Measurements from ENCODE around the gene ADAMTS2. TPM values are rescaled to one million over a fixed set of nuclear protein-coding genes. Genes with fewer than 3 reads are reported as not detected.
"Not testable (repeated sequence)": the region's sequence is repeated elsewhere in the genome, so short reads cannot be mapped to it uniquely, and the experiment has no call there.

The ADAMTS2 gene
- total RNA-seq, 1 donor from 2014 or later = 6.1 TPM

DNA sequence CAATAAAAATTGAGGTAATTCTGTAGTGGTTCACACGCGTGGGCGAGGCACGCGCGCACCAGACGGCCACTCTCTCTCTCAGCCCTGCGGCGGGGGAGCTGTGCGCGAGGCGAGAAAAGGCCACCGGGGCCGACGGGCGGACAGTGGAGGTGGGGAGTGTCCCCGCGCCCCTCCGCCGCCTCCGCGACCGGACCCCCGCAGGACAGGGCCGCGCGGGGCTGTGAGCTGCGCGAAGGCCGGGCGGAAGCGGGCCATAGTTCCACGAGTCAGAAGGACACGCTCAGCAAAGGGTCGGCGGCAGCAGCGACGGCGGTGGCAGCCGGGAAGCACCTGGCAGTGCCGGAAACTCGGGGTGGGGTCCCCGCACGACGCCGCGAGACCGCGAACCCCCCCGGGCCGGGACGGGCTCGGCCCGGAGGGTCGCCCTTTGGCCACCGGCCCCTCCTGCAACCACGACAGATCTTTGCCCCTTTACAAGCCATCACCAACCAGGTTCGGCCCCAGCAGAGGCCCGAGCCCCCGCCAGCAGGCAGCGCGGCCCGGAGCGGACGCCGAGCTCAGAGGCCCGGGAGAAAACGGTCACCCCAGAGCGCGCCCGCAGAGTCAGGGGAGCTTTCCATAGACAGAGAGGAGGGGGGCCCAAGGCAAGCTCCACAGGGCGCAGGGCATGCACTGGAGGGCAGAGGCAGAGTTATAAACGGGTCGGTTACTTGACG lies 224.2 kb downstream of the ADAMTS2 start:
- DNase-seq (ENCODE audit: extremely low read depth, low read depth, low spot score) = no peak

DNA sequence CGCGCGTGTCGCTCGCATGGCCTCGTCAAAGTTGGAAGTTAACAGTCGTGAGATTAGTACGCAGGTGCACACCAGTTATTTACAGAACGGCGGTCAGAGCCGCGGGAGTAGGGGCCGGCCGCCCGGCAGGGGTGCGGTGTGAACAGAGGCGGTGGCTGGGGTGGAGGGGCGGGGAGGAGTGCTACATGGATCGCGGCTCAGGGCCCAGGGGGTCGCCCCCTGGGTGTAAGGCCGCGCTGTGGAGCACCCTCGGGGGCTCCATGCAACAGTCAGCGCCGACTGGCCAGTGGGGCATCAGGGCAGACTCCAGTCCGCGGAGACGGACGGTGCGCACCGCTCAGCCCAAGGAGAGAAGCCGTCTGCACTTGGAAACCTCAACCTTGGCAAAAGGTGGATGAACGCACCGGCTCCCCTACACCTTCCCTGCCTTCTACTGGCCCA lies 224.8 kb downstream of the ADAMTS2 start:
- no peak for DNase-seq (ENCODE audit: extremely low read depth, low read depth, low spot score)

DNA sequence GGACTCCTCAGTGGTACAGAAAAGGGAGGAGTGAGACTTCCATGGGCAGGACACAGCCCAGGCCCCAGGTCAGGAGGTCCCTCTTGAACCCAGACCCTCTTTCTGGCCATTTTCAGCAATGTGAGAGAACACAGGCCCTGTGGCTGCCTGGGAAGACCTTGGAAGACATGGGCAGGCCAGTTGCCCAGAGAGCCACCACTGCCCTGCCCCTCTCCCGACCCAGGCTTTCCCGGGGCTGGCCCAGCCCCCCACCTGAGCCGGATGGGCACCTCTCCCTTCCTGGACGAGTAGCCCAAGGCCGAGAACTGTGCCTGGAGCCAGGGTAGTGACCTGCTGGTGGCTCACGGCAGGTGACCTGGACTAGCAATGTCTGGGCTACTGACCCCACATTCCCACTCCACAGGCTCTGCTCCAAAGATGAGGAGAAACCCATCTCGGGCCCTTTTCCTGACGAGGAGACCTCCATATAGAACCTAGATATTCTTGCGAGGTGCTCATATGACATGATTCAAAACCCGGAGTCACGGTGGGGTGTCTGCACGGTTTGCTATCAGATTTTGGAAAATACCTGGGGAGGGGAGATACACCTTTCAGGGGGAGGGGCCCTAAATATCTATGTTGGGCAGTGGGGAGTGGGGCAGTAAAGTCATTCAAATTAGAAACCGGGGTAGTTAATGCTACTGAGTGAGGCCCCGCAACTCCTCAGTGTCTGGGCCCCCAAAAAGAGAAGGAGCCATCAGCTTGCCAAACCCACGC lies 225.7 kb downstream of the ADAMTS2 start:
- DNase-seq (ENCODE audit: extremely low read depth, low read depth, low spot score) = no peak

DNA sequence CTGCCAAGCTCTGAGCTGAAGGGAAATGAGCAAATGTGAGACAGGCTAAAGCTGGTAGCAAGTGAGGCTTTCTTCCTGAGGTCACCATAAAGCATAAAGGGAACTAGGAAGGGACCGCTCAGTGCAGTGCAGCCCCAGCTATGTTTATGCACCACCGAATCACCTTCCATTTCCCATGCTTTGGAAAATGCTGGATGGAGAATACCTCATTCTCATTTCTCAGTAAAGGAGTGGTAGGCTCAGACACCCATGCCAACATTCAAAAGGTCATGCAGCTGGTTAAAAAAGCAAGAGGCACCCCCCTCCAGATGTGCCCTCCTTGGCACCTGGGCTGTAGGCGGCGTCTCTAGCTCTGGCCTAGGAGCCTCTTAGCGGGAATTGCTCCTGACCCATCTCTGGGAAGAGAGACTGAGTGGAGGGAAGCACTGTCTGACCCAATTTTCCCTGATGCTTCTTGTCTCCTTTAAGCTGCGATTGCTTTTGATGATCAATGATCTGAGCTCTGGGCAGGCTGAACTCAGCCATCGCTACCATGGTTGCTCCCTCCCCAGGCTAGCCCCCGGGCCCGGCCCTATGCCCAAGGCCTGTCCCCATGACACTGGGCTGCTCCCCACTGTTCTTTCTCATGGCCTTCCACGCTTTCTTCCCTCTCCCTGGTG lies 226.4 kb downstream of the ADAMTS2 start:
- no peak for DNase-seq (ENCODE audit: extremely low read depth, low read depth, low spot score)

DNA sequence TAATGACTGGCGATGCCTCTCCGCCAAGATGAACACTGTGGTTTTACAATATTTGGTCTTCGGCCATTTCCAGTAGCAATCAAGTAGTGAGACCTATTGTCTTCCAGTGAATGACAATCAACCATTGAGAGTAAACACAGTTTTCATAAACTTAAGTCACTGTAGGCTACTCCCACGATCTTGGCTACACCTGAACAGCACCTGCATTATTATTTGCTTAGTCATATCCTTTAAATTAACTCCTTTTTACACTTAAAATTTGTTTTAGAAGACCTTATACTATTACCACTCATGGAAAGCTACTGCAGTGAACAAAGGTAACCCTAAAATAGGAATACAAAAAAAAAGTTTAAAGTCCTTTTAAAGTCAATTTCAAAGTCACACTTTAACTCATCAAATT lies 226.9 kb downstream of the ADAMTS2 start:
- DNase-seq (ENCODE audit: extremely low read depth, low read depth, low spot score) = no peak

DNA sequence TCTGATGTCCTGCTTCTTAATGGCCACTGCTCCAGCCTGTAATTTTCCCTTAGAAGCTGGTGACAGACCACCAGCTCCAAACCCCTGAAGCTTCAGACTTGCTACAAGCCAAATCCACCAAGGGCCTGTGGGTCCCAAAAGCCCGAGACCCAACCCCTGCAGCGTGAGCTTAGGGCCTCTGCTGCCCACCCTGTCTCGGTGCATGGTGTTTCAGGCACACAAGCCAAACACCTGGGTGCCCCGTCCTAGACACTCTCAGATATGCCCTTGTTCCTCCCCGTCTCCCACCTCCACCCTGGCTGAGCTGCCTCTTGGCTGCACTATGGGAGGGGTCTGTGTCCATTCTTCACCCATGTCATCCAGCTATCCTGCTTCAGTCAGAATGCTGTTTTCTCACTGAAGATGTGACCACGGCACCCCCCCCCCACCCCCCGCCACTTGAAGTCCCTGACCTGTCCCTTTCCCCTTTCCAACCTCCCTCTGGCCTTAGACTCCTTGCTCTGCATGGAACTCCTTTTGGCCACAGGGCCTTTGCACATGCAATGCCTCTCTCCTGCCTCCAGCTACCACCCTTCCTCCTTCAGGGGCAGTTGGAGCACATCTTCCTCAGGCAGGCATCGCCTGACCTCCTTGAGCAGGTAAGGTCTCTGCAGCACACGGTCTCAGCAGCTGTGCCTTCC lies 229.3 kb downstream of the ADAMTS2 start:
- no peak for DNase-seq (ENCODE audit: extremely low read depth, low read depth, low spot score)

DNA sequence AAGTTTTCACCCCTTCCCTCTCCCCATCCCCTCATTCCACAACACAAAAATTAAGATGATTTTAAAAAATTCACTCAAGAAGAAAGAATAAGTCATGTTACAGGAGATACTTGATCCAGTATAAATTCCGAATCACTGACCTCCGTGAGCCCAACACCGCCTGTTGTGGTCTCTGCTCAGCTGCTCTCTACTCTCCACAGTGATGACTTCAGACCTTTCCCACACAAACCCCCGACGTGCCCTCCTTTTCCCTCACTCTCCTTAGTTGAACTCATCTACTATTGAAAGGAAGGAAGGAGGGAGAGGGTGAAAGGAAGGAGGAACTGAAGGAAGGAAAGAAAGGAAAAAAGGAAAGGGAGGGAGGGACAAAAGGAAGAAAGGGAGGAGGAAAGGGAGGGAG lies 230.0 kb downstream of the ADAMTS2 start:
- no peak for DNase-seq (ENCODE audit: extremely low read depth, low read depth, low spot score)

DNA sequence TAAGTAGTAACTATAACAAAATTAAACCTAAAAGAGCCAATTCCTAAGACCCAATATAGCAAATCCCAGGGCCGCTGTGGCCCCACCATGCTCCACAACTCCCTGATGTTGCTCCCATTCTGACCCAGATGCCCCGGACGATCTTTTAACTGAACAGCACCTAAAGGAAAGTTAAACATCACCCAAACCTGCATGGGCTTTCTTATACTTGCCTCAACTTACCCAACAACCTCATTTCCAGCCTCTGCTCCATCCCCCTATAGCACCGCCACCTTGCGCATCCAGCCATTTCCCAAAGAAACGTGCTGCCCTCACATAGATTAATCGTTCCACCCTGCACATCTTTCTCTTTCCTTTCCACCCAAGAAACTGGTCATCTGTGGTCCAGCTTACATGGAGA lies 230.5 kb downstream of the ADAMTS2 start:
- DNase-seq (ENCODE audit: extremely low read depth, low read depth, low spot score) = no peak

DNA sequence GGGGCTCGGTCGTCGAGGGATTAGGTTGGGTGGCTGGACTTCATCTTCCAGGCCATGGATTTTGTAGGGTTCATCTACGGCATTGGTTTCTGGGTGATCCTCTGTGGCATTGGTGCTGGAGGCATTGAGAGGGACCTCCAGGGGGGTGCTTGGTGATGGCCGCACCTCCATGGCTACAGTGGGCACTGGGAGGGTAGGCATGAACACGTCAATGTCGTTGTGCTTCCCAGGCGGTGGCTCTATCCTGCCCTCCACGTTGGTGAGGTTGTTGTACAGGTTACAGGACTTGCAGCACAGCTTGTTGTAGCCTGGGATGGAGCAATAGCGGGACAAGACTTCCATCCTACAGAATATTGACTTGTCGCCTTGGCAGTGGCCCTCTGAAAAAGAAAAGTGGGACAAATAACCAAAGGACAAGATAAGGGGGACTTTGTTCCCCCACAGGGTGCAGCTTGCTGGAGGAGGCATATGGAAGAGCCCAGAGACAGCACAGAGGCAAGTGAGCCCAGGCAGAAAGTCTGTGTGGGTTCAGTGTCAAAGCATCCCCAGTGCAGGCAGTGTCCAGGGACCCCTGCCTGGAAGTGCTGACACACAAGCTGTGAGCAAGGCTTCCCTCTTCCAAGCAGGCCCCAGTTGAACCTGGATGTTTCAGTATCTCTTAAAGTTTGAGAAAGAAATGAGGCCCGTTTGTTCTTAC lies 231.2 kb downstream of the ADAMTS2 start:
- DNase-seq (ENCODE audit: extremely low read depth, low read depth, low spot score) = no peak

DNA sequence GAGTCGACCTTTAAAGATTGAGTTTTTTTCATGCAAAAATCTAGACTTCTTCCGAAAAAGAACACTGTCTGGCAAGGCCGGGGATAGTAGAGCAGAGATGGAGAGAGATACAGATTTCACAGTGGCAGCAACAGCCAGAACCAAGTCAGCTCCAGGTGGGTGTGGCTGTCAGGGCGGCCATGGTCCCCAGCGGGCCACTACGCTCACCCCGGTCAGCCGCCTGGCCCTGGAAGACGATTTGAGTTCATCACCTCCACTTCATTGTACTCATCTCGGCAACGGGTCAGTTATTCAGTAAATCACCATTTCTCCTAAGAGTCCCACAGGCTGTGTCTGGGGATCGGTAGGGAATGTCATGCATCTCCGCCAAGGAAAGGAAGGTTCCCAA lies 232.1 kb downstream of the ADAMTS2 start:
- DNase-seq (ENCODE audit: extremely low read depth, low read depth, low spot score) = no peak

DNA sequence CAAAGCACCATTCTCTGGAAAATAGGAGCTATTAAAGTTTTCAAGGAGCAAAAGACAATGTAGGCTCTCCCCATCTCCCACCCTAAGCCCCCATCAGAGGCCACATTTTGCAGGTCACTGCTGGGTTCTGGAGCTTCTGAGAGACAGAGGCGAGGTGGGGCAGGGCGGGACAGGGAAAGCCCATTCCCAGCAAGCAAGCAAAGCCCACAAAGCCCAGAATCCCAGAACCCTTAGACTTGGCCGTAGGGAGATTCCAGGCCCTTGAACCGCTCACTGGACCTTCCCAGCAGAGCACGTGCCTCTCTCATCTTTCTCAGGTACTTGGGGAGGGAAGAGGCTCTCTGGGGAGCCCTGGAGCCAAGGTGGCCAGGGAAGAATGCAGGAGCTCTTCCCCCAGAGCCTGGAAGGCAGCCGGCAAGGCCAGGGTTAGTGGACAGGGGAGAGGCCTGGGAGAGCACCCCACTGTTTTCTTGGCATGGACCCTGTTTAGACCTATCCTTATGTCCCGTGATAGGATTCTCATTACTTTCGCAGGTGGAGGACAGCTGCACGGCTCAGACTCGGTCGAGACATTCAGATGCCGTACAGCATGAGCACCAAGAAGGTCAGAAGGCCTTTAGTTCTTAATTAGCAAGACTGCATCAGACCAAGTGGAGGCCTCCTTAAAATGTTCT lies 232.7 kb downstream of the ADAMTS2 start:
- DNase-seq (ENCODE audit: extremely low read depth, low read depth, low spot score) = no peak

DNA sequence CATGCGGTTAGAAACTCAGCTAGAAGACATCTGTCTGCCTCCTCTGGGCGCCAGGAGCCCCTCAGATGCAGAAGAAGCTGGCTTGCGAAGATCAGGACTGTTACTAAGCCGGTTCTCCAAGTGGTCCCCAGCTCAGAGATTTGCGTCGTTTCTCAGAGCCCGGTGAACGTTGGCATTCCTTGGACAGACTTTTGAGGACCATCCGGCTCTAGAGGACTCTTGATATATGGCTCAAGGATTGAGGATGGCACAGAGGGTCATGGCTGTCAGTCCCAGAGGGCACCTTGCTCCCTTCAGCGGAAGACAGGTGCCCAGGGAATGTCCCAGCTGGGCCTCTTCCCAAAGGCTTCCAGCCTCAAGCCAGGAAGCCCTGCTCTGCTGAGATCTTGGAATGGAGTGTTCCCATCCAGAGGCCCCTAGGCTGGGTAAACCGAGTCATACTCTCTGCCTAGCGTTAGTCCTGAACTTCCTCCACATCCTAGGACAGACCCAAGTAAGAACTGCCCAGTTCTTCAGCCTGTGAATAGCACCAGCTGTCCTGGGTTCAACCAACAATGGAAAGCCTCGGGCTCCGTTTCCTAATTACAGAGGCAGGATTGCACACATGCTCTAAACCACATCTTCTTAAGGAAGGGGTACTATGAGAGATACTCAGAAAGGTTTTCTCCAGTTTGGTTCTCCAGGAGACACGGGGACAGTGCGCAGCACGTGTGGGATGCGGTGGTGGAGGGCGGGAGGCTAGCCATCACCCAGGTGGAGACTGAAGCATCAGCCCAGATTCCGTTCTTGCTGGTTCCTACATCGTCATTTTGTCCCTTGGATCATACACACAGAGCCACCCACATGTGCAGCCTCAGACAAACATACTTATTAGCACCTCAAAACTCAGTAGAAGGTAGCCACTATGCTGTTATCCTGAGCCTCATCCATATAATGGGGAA lies 233.7 kb downstream of the ADAMTS2 start:
- no peak for DNase-seq (ENCODE audit: extremely low read depth, low read depth, low spot score)

DNA sequence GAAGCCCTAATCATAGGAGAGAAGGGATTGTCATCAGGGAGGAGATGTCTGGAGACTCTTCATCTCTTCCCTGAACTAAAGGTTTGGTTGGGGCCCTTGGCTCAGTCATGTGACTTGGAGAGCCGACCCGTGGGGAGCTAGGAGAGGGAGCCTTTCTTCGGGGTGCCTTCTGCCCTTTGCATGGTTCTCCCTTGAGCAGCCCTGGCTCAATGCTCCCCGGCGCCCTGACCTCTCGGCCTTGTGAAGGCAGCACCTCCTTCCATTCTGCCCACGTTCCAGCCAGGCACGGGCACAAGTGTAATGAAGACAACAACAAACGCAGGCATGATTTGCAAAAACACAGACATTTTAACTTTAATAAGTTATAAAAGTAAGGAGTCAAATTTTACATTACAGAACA lies 234.7 kb downstream of the ADAMTS2 start:
- no peak for DNase-seq (ENCODE audit: extremely low read depth, low read depth, low spot score)

DNA sequence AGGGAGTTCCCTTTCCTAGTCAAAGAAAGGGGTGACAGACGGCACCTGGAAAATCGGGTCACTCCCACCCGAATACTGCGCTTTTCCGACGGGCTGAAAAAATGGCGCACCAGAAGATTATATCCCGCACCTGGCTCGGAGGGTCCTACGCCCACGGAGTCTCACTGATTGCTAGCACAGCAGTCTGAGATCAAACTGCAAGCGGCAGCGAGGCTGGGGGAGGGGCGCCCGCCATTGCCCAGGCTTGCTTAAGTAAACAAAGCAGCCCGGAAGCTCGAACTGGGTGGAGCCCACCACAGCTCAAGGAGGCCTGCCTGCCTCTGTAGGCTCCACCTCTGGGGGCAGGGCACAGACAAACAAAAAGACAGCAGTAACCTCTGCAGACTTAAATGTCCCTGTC lies 244.0 kb downstream of the ADAMTS2 start:
- not testable (repeated sequence) for DNase-seq (ENCODE audit: extremely low read depth, low read depth, low spot score)

DNA sequence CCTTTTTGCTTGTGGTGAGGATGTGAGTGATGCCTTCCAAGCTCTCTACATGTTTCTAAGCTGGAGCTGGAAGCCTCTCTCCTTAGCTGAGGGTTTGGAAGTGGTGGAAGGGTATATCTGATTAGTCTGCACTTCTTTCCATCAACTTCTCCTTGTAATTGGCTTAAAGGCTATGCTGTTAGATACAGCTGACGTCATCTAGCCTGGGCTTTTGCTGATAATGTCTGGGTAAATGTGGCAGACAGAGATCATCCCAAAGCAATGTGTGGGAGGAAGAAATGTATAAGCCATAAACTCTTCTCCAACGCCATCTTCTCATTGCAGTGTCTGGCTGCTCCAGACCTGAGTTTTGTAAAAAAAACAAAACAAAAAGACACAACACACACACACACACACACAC lies 255.8 kb downstream of the ADAMTS2 start:
- no peak for DNase-seq (ENCODE audit: extremely low read depth, low read depth, low spot score)

DNA sequence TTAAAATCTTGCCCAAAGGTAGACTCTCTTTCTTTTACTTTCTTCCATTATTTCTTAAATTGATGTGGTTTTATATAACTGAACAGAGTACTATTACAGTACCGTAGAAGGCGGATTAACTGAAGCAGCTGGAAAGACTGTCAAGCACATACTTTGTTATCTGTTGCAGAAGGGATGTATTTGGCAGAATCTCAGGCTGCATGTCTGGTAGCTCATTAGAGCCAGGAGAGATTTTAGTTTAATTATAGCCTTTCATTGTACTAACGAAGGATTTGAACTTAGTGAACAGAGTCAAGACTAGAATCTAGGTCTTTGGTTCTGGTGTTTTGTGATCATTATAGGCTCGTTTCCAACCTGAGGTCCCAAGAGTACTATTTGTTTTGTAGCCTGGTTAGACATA lies 264.5 kb downstream of the ADAMTS2 start:
- no peak for DNase-seq (ENCODE audit: extremely low read depth, low read depth, low spot score)

DNA sequence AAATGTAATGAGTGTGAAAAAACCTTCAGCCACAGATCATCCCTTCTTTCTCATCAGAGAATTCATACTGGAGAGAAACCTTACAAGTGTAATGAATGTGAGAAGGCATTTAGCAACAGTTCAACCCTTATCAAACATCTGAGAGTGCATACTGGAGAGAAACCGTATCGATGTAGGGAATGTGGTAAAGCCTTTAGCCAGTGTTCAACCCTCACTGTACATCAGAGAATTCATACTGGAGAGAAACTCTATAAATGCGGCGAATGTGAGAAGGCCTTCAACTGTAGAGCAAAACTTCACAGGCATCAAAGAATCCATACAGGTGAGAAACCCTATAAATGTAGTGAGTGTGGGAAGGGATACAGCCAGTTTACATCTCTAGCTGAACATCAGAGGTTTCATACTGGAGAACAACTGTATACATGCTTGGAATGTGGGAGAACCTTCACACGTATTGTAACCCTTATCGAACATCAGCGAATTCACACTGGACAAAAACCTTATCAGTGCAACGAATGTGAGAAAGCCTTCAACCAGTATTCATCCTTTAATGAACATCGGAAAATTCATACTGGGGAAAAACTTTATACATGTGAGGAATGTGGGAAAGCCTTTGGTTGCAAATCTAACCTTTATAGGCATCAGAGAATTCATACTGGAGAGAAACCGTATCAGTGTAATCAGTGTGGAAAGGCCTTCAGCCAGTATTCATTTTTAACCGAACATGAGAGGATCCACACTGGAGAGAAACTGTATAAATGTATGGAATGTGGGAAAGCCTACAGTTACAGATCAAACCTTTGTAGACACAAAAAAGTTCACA lies 265.9 kb downstream of the ADAMTS2 start:
- DNase-seq (ENCODE audit: extremely low read depth, low read depth, low spot score) = no peak

DNA sequence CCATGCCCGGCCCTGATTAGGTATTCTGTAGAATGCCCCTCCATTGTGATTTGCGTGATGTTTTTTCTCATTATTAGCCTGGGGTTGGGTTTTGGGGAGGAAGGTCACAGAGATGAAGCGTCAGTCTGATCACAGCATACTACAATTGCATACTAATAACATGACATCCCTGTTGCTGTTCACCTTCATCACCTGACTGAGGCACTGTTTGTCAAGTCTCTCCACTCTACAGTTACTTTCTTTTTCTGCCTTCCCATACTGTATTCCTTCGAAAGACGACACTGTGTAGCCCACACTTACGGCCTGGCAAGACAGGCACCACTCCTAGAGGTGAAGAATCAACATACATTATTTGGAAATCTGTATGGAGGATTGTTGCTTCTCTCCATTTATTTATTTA lies 279.6 kb downstream of the ADAMTS2 start:
- no peak for DNase-seq (ENCODE audit: extremely low read depth, low read depth, low spot score)
